Endothelial cell of umbilical vein (primary cell): ENCODE results near the gene KSR1.

ENCODE experiments used
- CTCF ChIP-seq, 2 donors: IDR thresholded peaks; 1 replicate in 1 of 2; 2 replicates in 1 of 2; pipeline ENCODE4 v1.5.1; 2011; ENCODE audit warnings: low read length in 2 of 2, mild to moderate bottlenecking in 2 of 2, moderate library complexity in 2 of 2, control low read depth in 1 of 2, inconsistent platforms in 1 of 2, low read depth in 1 of 2; ENCODE audit not compliant: insufficient read depth in 1 of 2; ENCODE audit errors: extremely low read depth in 1 of 2
- MYC ChIP-seq: IDR thresholded peaks from one replicate; pipeline ENCODE4 v1.6.1; 2011; ENCODE audit warnings: mild to moderate bottlenecking, low read depth, low read length
- POLR2A ChIP-seq: IDR thresholded peaks from 2 replicates; pipeline ENCODE4 v1.6.1; 2012; ENCODE audit warnings: low read depth, mild to moderate bottlenecking, control low read depth, low read length
- TF ChIP-seq, protein P1 (sequence below): IDR thresholded peaks from 2 replicates; pipeline ENCODE4 v1.6.1; 2011; ENCODE audit not compliant: insufficient read depth, insufficient read length

- no peak for TF ChIP-seq CTCF (IDR thresholded peaks at IDR 0.05; ENCODE audit: extremely low read depth in 1 of 2, insufficient read depth in 1 of 2, low read depth in 1 of 2, low read length in 2 of 2)
- no peak for TF ChIP-seq POLR2A
- no peak for TF ChIP-seq MYC
- TF ChIP-seq, protein P1, sequence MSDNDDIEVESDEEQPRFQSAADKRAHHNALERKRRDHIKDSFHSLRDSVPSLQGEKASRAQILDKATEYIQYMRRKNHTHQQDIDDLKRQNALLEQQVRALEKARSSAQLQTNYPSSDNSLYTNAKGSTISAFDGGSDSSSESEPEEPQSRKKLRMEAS = no peak
These were observed 144.2 kb downstream of the KSR1 start for GRCh38 chr17:27600471-27600870.
